Astrocyte of the cerebellum (primary cell): ENCODE results near the gene MAPK9.
"Not testable (repeated sequence)": the region's sequence is repeated elsewhere in the genome, so short reads cannot be mapped to it uniquely, and the experiment has no call there.

Experiments
- DNase-seq: peaks from one replicate; pipeline ENCODE4 v3.0.0-alpha.2; 2011; ENCODE audit warnings: low read depth
- H3K4me3 ChIP-seq: 2 replicates; pipeline ENCODE4 v1.5.1; 2011; ENCODE audit warnings: mild to moderate bottlenecking, low read depth, low read length, moderate library complexity
- CTCF ChIP-seq: IDR thresholded peaks from 2 replicates; pipeline ENCODE4 v1.5.1; 2012; ENCODE audit warnings: low read length, low read depth, moderate library complexity, mild to moderate bottlenecking; ENCODE audit errors: missing control alignments
- in situ Hi-C: cut with HindIII; loops from 2 replicates; pipeline ENCODE4 v1.10.0; 2017; ENCODE audit warnings: low sequenced_read_pairs

The MAPK9 gene

GRCh38 chr5:180213657-180214207 lies 78.2 kb downstream of the MAPK9 start:
- in situ Hi-C loops, result no loop called here
- no peak for DNase-seq
- TF ChIP-seq CTCF, result no peak
- no peak overlapping the region for H3K4me3 ChIP-seq

GRCh38 chr5:180213256-180213600 lies 78.7 kb downstream of the MAPK9 start:
- no peak for DNase-seq
- in situ Hi-C loops, result no loop called here
- no peak overlapping the region for H3K4me3 ChIP-seq
- TF ChIP-seq CTCF, result no peak

GRCh38 chr5:180212363-180213255 lies 79.3 kb downstream of the MAPK9 start:
- in situ Hi-C loops, result no loop called here
- DNase-seq, result no peak

GRCh38 chr5:180211761-180212035 lies 80.2 kb downstream of the MAPK9 start:
- DNase-seq, result no peak
- TF ChIP-seq CTCF, result no peak
- in situ Hi-C loops, result no loop called here
- H3K4me3 ChIP-seq, result no peak overlapping the region

More at GRCh38 chr5:180212363-180213255, 79.3 kb downstream of the MAPK9 start:
- no peak for TF ChIP-seq CTCF
- no peak overlapping the region for H3K4me3 ChIP-seq

GRCh38 chr5:180210961-180211760 lies 80.7 kb downstream of the MAPK9 start:
- in situ Hi-C loops, result no loop called here
- no peak for TF ChIP-seq CTCF
- no peak for DNase-seq
- no peak overlapping the region for H3K4me3 ChIP-seq

GRCh38 chr5:180210077-180210476 lies 81.8 kb downstream of the MAPK9 start:
- H3K4me3 ChIP-seq, in situ Hi-C loops, DNase-seq: not testable (repeated sequence)
